Measurements from ENCODE around the gene HTR3B. TPM values are rescaled to one million over a fixed set of nuclear protein-coding genes. Genes with fewer than 3 reads are reported as not detected.

HTR3B gene
- total RNA-seq, 2 donors from 2014 or later = not detected

GRCh38 chr11:113864410-113864809, 40.2 kb upstream of the HTR3B start:
- no peak for TF ChIP-seq CTCF (IDR thresholded peaks at IDR 0.05)
- Histone ChIP-seq H3K27ac (no peak overlapping the region), H3K4me1 (peaks cover 0 to 18% of the 10 kb centered on the region in 2 donors), H3K27me3 (no peaks in the 10 kb centered on the region), H3K36me3 (no peaks in the 10 kb centered on the region), H3K4me3 (no peak overlapping the region), H3K9me3 (no peaks in the 10 kb centered on the region)
- DNase-seq (ENCODE audit: low spot score) = no peak

GRCh38 chr11:113865873-113866272, 38.7 kb upstream of the HTR3B start:
- H3K36me3 ChIP-seq = no peaks in the 10 kb centered on the region
- H3K4me1 ChIP-seq = peaks cover 0 to 12% of the 10 kb centered on the region in 2 donors
- no peak overlapping the region for H3K27ac ChIP-seq
- H3K27me3 ChIP-seq = no peaks in the 10 kb centered on the region
- no peak for DNase-seq (ENCODE audit: low spot score)
- TF ChIP-seq CTCF (IDR thresholded peaks at IDR 0.05) = no peak
- H3K4me3 ChIP-seq = no peak overlapping the region
- H3K9me3 ChIP-seq = no peaks in the 10 kb centered on the region

GRCh38 chr11:113867843-113868503, 36.6 kb upstream of the HTR3B start:
- no peaks in the 10 kb centered on the region for H3K27me3 ChIP-seq
- no peaks in the 10 kb centered on the region for H3K9me3 ChIP-seq
- no peak for DNase-seq (ENCODE audit: low spot score)
- peaks cover 0 to 23% of the 10 kb centered on the region in 2 donors for H3K4me1 ChIP-seq
- no peak overlapping the region for H3K4me3 ChIP-seq
- H3K36me3 ChIP-seq = no peaks in the 10 kb centered on the region
- no peak for TF ChIP-seq CTCF (IDR thresholded peaks at IDR 0.05)
- no peak overlapping the region for H3K27ac ChIP-seq

GRCh38 chr11:113871336-113871735, 33.3 kb upstream of the HTR3B start:
- Histone ChIP-seq H3K4me3 (peak overlapping the region in 1 of 2 donors; percentile 12), H3K27me3 (no peaks in the 10 kb centered on the region), H3K27ac (peak overlapping the region; percentile 88 to 97), H3K4me1 (peaks cover 0 to 33% of the 10 kb centered on the region in 2 donors), H3K36me3 (no peaks in the 10 kb centered on the region), H3K9me3 (no peaks in the 10 kb centered on the region)
- TF ChIP-seq CTCF (IDR thresholded peaks at IDR 0.05) = no peak
- DNase-seq (ENCODE audit: low spot score) = no peak

GRCh38 chr11:113873236-113873626, 31.4 kb upstream of the HTR3B start:
- no peak for TF ChIP-seq CTCF (IDR thresholded peaks at IDR 0.05)
- peak overlapping the region; percentile 88 to 97 for H3K27ac ChIP-seq

GRCh38 chr11:113874096-113874495, 30.5 kb upstream of the HTR3B start:
- H3K4me3 ChIP-seq = peak overlapping the region; percentile 79 to 95
- H3K9me3 ChIP-seq = no peaks in the 10 kb centered on the region
- H3K36me3 ChIP-seq = no peaks in the 10 kb centered on the region
- peak overlapping the region; percentile 88 to 97 for H3K27ac ChIP-seq
- H3K27me3 ChIP-seq = no peaks in the 10 kb centered on the region
- TF ChIP-seq CTCF (IDR thresholded peaks at IDR 0.05) = no peak
- no peak for DNase-seq (ENCODE audit: low spot score)
- peaks cover 0 to 28% of the 10 kb centered on the region in 2 donors for H3K4me1 ChIP-seq

More at GRCh38 chr11:113873236-113873626, 31.4 kb upstream of the HTR3B start:
- no peaks in the 10 kb centered on the region for H3K36me3 ChIP-seq
- no peaks in the 10 kb centered on the region for H3K9me3 ChIP-seq
- DNase-seq (ENCODE audit: low spot score) = peak; percentile 73
- no peaks in the 10 kb centered on the region for H3K27me3 ChIP-seq
- peak overlapping the region; percentile 79 to 95 for H3K4me3 ChIP-seq
- H3K4me1 ChIP-seq = peaks cover 0 to 28% of the 10 kb centered on the region in 2 donors

All from right atrium auricular region (tissue), 2 donors.